Stimulated activated CD8-positive, alpha-beta memory T cell treated with anti-CD3 and anti-CD28 coated beads, Interleukin-7, amount 100 ng/mL, for 48 hours (primary cell): ENCODE results near the gene VGLL4.

Source experiments
- DNase-seq, 2 donors: peaks; one replicate each; pipeline ENCODE4 v3.0.0-alpha.2; 2020; ENCODE audit warnings: low read depth in 1 of 2; ENCODE audit errors: extremely low read depth in 1 of 2

Gene VGLL4

GRCh38 chr3:11566916-11567315 lies 76.8 kb downstream of the VGLL4 start:
- no peak for DNase-seq

DNA sequence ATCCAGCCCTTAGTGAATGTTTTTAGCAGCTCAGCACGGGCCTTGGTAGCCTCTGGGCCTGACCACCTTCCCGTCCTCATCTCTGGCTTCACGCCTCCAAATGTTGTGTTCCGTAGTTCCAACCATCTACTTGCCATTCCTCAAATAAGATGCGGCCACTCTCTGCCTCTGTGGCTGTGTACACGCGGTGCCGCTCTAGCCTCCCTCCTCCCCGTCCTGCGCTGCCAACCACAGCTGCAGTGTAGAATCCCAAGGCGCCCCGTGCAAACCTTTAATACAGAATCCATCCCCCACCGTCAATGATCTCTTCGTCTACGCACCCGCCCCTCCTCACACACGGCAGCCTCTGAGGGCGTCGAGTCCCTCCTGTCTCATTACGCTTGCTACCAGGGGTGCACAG lies 77.2 kb downstream of the VGLL4 start:
- no peak for DNase-seq

DNA sequence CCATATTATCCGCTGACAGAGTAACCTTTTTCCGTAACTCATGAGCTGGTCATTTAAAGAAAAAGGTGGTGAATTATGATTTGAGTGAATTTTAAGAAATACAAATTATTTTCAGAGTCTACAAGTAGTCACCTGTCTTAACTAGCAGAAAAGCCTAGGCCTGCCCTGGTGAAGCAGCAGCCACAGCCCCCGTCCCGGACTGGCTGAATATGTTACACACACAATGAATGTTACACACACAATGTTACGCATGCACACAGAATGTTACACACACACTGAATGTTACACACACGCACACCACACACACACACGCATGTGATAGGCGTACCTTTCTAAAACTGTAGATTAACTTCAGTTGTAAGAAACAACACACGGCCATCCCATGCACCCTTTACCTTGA lies 77.8 kb downstream of the VGLL4 start:
- no peak for DNase-seq

- no peak for DNase-seq
Measured at GRCh38 chr3:11565492-11565891, 78.2 kb downstream of the VGLL4 start.

DNA sequence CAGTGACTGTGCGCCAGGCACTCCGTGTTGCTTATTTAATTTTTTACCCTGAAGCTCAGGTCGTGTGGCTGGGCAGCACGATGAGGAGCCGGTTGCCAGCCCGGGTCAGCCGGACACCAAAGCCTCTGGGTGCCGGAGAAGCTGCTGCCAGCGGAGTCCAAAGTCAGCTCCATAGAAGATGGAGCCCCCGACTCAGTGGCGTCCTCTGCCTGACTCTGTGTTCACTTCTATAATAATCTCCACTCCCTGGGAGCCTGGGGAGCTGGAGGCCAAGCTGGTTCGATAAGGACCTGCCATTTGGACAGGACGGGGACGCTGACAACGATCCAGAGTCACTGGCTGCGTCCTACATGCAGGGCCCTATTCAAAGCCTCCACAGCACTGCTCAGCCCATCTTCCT lies 78.6 kb downstream of the VGLL4 start:
- no peak for DNase-seq

DNA sequence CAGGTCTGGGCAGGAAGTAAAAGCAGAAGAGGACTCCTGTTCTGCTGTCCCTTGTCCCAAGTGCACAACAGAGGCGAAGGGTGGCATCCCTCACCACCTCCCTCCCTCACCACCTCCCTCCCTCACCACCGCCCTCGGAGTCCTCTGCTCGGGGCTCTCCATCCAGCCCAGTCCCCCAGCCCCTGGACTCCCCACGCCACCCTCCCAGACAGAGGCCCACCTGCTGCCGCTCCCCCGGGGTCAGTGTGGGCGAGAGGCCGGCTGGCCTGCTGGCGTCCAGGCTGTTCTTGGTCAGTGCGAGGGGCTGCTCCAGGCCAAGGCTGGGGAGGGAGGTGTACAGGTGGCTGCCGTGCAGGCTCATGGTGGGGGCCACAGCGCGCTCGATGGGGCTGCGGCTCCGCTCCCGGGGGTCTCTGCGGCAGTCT lies 79.1 kb downstream of the VGLL4 start:
- no peak for DNase-seq

GRCh38 chr3:11563865-11564185 lies 79.9 kb downstream of the VGLL4 start:
- no peak for DNase-seq

DNA sequence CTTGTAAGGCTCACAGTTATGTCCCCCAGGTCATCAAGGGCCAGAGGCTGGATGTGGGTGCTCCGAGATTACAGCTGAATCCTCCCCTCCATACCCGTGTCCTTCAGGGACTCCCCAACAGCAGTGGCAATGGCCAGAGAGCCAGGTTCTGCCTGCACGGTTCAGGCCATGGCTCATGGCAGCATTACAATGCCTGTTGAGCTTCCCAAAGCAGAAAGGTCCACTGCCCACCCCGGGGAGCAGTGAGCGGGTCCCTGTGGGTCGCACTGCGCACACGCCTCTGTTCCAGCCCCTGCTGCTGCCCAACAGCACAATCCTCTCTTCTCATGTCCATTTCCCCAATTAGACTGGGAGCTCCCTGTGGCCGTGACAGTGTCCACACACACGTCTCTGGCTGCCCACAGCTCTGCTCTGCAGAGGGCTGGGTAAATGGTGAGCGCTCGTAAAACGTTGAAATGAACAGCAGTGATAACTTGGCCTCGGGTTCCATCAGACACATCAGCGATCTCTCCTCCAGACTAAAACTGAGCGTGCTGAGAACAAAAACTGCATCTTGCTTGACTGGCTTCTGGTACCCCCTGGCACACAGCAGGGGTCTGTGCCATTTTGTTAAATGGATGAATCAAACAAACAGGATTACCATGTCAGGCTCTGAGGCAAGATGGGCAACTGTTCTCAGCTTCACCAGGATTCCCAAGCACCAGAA lies 80.4 kb downstream of the VGLL4 start:
- DNase-seq = no peak

DNA sequence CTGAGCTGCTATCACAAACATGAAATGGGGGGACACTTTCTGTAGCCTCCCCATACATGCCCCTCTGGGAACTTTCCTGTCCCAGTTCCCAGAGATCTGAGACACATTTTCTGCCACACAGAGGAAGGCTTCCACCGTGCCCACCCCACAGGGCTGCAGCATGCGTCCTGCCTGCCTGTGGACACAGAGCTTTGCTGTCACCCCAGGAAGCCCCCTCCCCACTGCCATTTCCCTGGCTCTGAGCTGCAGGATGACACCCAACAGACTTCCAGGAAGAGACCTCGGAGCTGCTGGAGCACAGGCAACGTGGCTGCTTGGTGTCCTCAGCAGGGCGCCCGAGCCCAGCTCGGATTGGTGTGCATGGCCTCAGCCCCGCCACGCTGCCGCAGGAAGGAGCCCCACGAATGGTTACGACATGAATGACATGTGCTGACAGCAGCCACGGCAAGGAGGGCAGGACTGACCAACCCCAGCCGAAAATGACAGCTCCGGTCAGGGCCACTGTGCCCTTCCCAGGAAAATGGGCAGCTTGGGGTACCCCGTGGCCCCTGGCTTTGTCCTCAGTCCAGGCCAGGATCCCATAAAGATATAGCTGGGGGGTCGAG lies 81.3 kb downstream of the VGLL4 start:
- no peak for DNase-seq

- DNase-seq = no peak
Measured at GRCh38 chr3:11560746-11561145, 83.0 kb downstream of the VGLL4 start.

- no peak for DNase-seq
Measured at GRCh38 chr3:11559816-11560633, 83.7 kb downstream of the VGLL4 start.

DNA sequence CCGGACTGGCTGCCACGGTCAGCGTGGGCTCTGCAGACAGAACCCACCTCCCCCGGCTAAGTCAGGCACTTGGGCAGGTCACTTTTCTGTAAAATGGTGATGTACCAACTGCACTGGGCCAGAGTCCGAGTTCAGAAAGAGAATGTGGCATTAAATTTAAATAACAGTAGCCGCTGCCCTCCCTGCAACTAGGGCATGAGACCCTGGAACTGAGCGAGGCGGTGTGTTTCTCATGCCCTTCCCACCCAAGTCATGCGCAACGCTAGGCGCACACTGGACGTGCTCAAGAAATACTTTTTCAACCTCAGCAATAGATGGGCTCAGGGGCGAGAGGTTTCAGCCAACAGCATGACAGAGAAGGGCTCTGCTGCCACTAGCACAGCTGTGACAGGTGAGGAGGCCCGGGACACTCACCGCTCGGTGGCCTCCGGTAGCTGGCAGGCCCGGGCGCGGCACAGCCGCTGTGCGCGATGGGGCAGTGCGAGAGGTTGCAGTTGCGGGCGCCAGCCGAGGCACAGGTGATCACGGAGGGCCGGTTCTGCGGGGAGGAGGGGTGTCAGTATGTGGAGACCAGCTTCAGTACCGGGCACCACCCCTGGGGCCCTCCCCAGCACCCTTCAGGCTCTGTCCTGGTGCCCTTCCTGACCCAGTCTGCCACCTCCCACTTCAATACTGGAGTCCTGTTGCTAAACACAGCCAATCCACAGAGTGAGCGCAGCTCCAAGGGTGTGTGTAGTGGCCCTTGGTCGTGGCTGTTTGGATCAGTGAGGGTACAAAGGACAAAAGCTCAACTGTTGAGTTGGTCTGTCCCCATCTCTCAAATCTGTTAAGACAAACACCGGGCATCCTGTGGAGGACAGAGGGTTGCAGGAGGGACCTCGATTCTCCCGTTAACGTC lies 84.5 kb downstream of the VGLL4 start:
- DNase-seq = no peak

GRCh38 chr3:11558411-11558903 lies 85.3 kb downstream of the VGLL4 start:
- DNase-seq = no peak

DNA sequence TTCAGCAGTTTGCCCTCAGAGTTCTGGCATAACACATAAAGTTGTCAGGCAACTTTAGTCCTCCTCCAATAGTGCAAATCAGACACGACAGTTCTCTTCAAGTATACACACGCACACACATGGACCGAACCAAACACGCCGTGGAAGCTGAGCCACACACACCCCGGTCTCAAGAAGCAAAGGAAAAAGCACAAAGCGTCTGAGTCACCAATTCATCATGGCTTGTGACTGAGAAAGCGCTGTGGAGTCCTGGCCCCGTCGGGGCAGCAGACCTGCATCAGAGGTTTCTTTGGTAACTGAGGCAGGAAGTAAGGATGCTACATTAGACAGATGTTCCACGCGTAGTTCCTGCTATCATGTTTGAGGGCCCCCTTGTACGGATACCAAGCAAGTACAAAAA lies 85.7 kb downstream of the VGLL4 start:
- DNase-seq = peak in 1 of 2 donors; percentile 7

DNA sequence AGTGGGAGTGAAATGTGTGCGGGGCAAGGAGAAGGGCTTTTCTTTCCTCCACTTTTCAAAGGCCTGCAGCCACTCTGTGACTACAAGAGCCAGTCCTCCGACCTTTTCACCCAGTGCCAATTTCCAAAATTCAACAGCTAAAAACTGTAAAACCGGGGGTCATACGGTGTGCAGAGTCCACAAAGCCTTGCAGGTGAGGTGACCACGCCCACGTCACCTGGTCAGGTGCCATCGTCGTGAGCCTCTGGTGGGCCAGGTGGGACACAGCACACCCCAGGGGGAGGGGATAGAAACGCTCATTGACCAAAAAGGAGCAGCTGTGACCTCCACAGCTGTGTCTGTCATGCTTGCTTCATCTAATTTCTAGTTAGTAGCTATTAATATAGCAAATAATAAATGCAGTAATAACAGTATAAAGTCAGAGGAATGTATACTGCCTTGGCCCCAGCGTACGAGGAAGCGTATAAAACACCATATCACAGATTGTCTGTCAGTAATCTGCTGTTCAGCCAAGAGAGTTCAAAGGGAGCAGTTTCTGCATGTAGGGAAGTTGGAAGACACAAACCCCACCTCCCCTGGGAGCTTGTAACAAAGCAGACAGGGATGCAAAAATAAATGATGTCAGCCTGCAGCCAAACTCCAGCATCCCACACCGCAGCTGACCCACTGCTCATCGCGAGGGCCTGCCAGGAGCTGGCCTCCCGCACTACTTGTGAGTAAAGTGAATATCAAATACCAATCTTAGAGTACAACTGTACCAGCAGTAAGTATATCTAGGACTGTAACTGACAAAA lies 86.7 kb downstream of the VGLL4 start:
- DNase-seq = no peak

- no peak for DNase-seq
Measured at GRCh38 chr3:11555881-11556633, 87.7 kb downstream of the VGLL4 start.

DNA sequence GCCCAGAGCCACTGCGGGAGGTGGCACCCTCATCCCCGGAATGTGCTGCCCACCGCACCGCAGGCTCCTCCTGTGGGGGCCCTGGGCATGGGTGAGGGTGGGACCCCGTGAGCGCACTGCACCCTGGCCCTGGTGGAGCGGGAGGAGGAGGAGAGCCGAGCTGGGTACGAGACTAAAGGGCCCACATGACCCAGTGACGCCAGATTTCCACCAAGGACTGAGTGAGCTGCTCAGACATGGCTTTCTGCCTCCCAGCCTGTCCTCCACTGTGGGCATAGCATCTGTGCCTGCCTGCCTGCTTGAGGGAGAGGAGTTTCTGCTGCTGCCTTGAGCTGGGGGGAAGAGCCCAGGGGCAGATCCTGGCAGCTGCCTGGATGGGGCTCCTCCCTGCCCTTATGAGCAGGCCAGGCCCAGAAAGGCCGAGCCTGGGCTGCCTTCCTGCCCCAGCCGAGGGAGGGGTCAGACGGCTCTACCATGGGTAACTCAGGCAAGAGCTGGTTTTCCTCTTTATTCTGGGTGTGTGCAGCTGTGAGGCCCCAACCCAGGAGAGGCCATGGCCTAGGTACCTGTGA lies 88.4 kb downstream of the VGLL4 start:
- no peak for DNase-seq

GRCh38 chr3:11554666-11555065 lies 89.0 kb downstream of the VGLL4 start:
- DNase-seq = no peak

GRCh38 chr3:11554236-11554610 lies 89.5 kb downstream of the VGLL4 start:
- DNase-seq = no peak
